Neural progenitor cell (in vitro differentiated cells): ENCODE measurements around the gene CAND2. TPM values are rescaled to one million over a fixed set of nuclear protein-coding genes. Genes with fewer than 3 reads are reported as not detected.

ENCODE experiments used
- DNase-seq: peaks from one replicate; pipeline ENCODE4 v3.0.0-alpha.2; 2016; ENCODE audit warnings: low spot score
- H2AFZ ChIP-seq: fragments of 200-600 bp; sonication (generic); replicated peaks from 2 replicates; pipeline ENCODE4 v1.6.1; 2016; ENCODE audit warnings: antibody characterized with exemption
- H3F3A ChIP-seq: fragments of 200-600 bp; sonication (generic); 2 replicates; pipeline ENCODE4 v1.6.1; 2016; ENCODE audit warnings: antibody characterized with exemption, low read depth
- H3K27ac ChIP-seq: fragments of 200-600 bp; sonication (generic); 2 replicates; pipeline ENCODE4 v1.5.1; 2016; ENCODE audit warnings: mild to moderate bottlenecking
- H3K27me3 ChIP-seq: fragments of 200-600 bp; sonication (generic); 2 replicates; pipeline ENCODE4 v1.6.1; 2016; ENCODE audit warnings: mild to moderate bottlenecking, moderate library complexity
- H3K36me3 ChIP-seq: fragments of 200-600 bp; sonication (generic); 2 replicates; pipeline ENCODE4 v1.5.1; 2016
- H3K4me1 ChIP-seq: fragments of 200-600 bp; sonication (generic); 2 replicates; pipeline ENCODE4 v1.6.1; 2016; ENCODE audit warnings: mixed run types
- H3K4me2 ChIP-seq: fragments of 200-600 bp; sonication (generic); 2 replicates; pipeline ENCODE4 v1.6.1; 2016
- H3K4me3 ChIP-seq: fragments of 200-600 bp; sonication (generic); 2 replicates; pipeline ENCODE4 v1.5.1; 2016
- H3K79me2 ChIP-seq: fragments of 200-600 bp; sonication (generic); 2 replicates; pipeline ENCODE4 v1.6.1; 2016; ENCODE audit warnings: low read depth
- H3K9ac ChIP-seq: fragments of 200-600 bp; sonication (generic); 2 replicates; pipeline ENCODE4 v1.6.1; 2016
- H3K9me3 ChIP-seq: fragments of 200-600 bp; sonication (generic); 2 replicates; pipeline ENCODE4 v1.5.1; 2016; ENCODE audit warnings: low read depth
- H4K20me1 ChIP-seq: fragments of 200-600 bp; sonication (generic); 2 replicates; pipeline ENCODE4 v1.6.1; 2016; ENCODE audit warnings: low read depth
- H3K27ac Mint-ChIP-seq: 3 replicates; pipeline ENCODE4 v1.8.0; 2021; ENCODE audit warnings: mixed read lengths
- H3K27me3 Mint-ChIP-seq: 2 replicates; pipeline ENCODE4 v1.8.0; 2022; ENCODE audit warnings: low read depth, mild to moderate bottlenecking, inconsistent platforms, moderate library complexity, mixed read lengths; ENCODE audit not compliant: insufficient read depth
- H3K36me3 Mint-ChIP-seq: 3 replicates; pipeline ENCODE4 v1.8.0; 2021; ENCODE audit warnings: mixed read lengths
- H3K4me1 Mint-ChIP-seq: 3 replicates; pipeline ENCODE4 v1.8.0; 2021; ENCODE audit warnings: mixed read lengths
- H3K4me3 Mint-ChIP-seq: 3 replicates; pipeline ENCODE4 v1.8.0; 2021; ENCODE audit warnings: mild to moderate bottlenecking, moderate library complexity, mixed read lengths
- H3K9me3 Mint-ChIP-seq: 3 replicates; pipeline ENCODE4 v1.8.0; 2020; ENCODE audit warnings: mixed read lengths
- CTCF ChIP-seq: fragments of 200-600 bp; sonication (generic); IDR thresholded peaks from 2 replicates; pipeline ENCODE4 v1.5.1; 2017; ENCODE audit warnings: antibody characterized with exemption, mild to moderate bottlenecking
- EZH2 ChIP-seq: fragments of 200-600 bp; sonication (generic); IDR thresholded peaks from 2 replicates; pipeline ENCODE4 v1.6.1; 2017; ENCODE audit warnings: antibody characterized with exemption, mild to moderate bottlenecking, moderate library complexity
- EZH2phosphoT487 ChIP-seq: fragments of 200-600 bp; sonication (generic); IDR thresholded peaks from 2 replicates; pipeline ENCODE4 v1.6.1; 2017; ENCODE audit warnings: antibody characterized with exemption
- total RNA-seq: library from RNA; depleted of rRNA; stranded (reverse); fragments of >200 nt; gene quantifications from 2 replicates; pipeline ENCODE4 v1.2.3, GENCODE V29; 2015; ENCODE audit warnings: low replicate concordance

The CAND2 gene
- total RNA-seq, 1 donor from 2014 or later: 2.4 TPM

GRCh38 chr3:12854565-12854964 is 58.1 kb downstream of the CAND2 start:
- no peaks in the 10 kb centered on the region for H3K4me1 Mint-ChIP-seq
- H3F3A ChIP-seq: no peaks in the 10 kb centered on the region

GRCh38 chr3:12856626-12857025 is 60.1 kb downstream of the CAND2 start:
- Histone ChIP-seq H2AFZ (peak overlapping the region; percentile 26), H3K9ac (no peak overlapping the region), H3F3A (no peaks in the 10 kb centered on the region), H4K20me1 (no peaks in the 10 kb centered on the region), H3K9me3 (no peaks in the 10 kb centered on the region), H3K4me1 (no peaks in the 10 kb centered on the region), H3K36me3 (no peaks in the 10 kb centered on the region), H3K27ac (no peak overlapping the region), H3K4me2 (no peak overlapping the region), H3K79me2 (no peaks in the 10 kb centered on the region), H3K27me3 (no peaks in the 10 kb centered on the region), H3K4me3 (no peak overlapping the region)
- H3K36me3 Mint-ChIP-seq: no peaks in the 10 kb centered on the region
- TF ChIP-seq EZH2phosphoT487 (no peak), EZH2 (no peak), CTCF (no peak)
- no peak for DNase-seq
- H3K27me3 Mint-ChIP-seq: peaks cover 7% of the 10 kb centered on the region
- no peaks in the 10 kb centered on the region for H3K4me1 Mint-ChIP-seq
- no peak overlapping the region for H3K4me3 Mint-ChIP-seq
- H3K27ac Mint-ChIP-seq: no peak overlapping the region
- no peaks in the 10 kb centered on the region for H3K9me3 Mint-ChIP-seq

More at GRCh38 chr3:12854565-12854964, 58.1 kb downstream of the CAND2 start:
- Histone ChIP-seq H3K27ac (no peak overlapping the region), H3K36me3 (no peaks in the 10 kb centered on the region), H2AFZ (no peak overlapping the region), H3K27me3 (no peaks in the 10 kb centered on the region), H3K79me2 (no peaks in the 10 kb centered on the region), H3K4me2 (no peak overlapping the region), H3K9me3 (no peaks in the 10 kb centered on the region), H3K4me3 (no peak overlapping the region), H3K9ac (no peak overlapping the region), H3K4me1 (no peaks in the 10 kb centered on the region), H4K20me1 (no peaks in the 10 kb centered on the region)
- H3K4me3 Mint-ChIP-seq: no peak overlapping the region
- TF ChIP-seq CTCF: no peak
- TF ChIP-seq EZH2phosphoT487: no peak
- no peak for TF ChIP-seq EZH2
- no peaks in the 10 kb centered on the region for H3K36me3 Mint-ChIP-seq
- H3K9me3 Mint-ChIP-seq: no peaks in the 10 kb centered on the region
- no peak overlapping the region for H3K27ac Mint-ChIP-seq
- DNase-seq: no peak
- H3K27me3 Mint-ChIP-seq: peaks cover 7% of the 10 kb centered on the region

- no peaks in the 10 kb centered on the region for H3K4me1 Mint-ChIP-seq
- no peaks in the 10 kb centered on the region for H3K36me3 ChIP-seq
- H3K27me3 Mint-ChIP-seq: peaks cover 8% of the 10 kb centered on the region
- no peak overlapping the region for H3K4me2 ChIP-seq
- H3K4me1 ChIP-seq: no peaks in the 10 kb centered on the region
- no peak overlapping the region for H3K27ac Mint-ChIP-seq
- no peak overlapping the region for H2AFZ ChIP-seq
- no peaks in the 10 kb centered on the region for H3K36me3 Mint-ChIP-seq
- no peak for DNase-seq
- no peak for TF ChIP-seq EZH2
- no peak for TF ChIP-seq EZH2phosphoT487
- no peak for TF ChIP-seq CTCF
- no peak overlapping the region for H3K27ac ChIP-seq
- H3K9me3 ChIP-seq: no peaks in the 10 kb centered on the region
- H3K9me3 Mint-ChIP-seq: peaks cover 2% of the 10 kb centered on the region
- no peak overlapping the region for H3K4me3 Mint-ChIP-seq
- H4K20me1 ChIP-seq: no peaks in the 10 kb centered on the region
- H3F3A ChIP-seq: no peaks in the 10 kb centered on the region
- no peaks in the 10 kb centered on the region for H3K27me3 ChIP-seq
- no peak overlapping the region for H3K4me3 ChIP-seq
- no peaks in the 10 kb centered on the region for H3K79me2 ChIP-seq
- no peak overlapping the region for H3K9ac ChIP-seq
Measured at GRCh38 chr3:12859840-12860239, 63.4 kb downstream of the CAND2 start.

GRCh38 chr3:12861611-12862010 is 65.1 kb downstream of the CAND2 start:
- TF ChIP-seq CTCF (no peak), EZH2 (no peak), EZH2phosphoT487 (no peak)

More at GRCh38 chr3:12861611-12862010, 65.1 kb downstream of the CAND2 start:
- Histone ChIP-seq H3K36me3 (no peaks in the 10 kb centered on the region), H2AFZ (no peak overlapping the region), H3K9ac (no peak overlapping the region), H3K4me1 (no peaks in the 10 kb centered on the region), H3K27me3 (no peaks in the 10 kb centered on the region), H3K4me2 (no peak overlapping the region), H3K27ac (no peak overlapping the region), H3K9me3 (no peaks in the 10 kb centered on the region), H3F3A (no peaks in the 10 kb centered on the region), H3K79me2 (no peaks in the 10 kb centered on the region), H3K4me3 (no peak overlapping the region), H4K20me1 (no peaks in the 10 kb centered on the region)
- peaks cover 13% of the 10 kb centered on the region for H3K27me3 Mint-ChIP-seq
- H3K27ac Mint-ChIP-seq: no peak overlapping the region
- peaks cover 9% of the 10 kb centered on the region for H3K9me3 Mint-ChIP-seq
- no peaks in the 10 kb centered on the region for H3K4me1 Mint-ChIP-seq
- DNase-seq: no peak
- no peak overlapping the region for H3K4me3 Mint-ChIP-seq
- H3K36me3 Mint-ChIP-seq: peaks cover 2% of the 10 kb centered on the region
